Mesendoderm (in vitro differentiated cells): ENCODE measurements around the gene THSD4.

Source experiments
- DNase-seq: peaks from one replicate; pipeline ENCODE4 v3.0.0; 2013
- H2AK5ac ChIP-seq: 2 replicates; pipeline ENCODE4 v1.6.1; 2013; ENCODE audit warnings: low read length, inconsistent platforms
- H2BK120ac ChIP-seq: 2 replicates; pipeline ENCODE4 v1.6.1; 2013; ENCODE audit warnings: low read depth, mild to moderate bottlenecking, low read length, moderate library complexity, mixed read lengths
- H2BK15ac ChIP-seq: replicated peaks from 2 replicates; pipeline ENCODE4 v1.6.1; 2013; ENCODE audit warnings: low read depth, mild to moderate bottlenecking, moderate library complexity
- H2BK5ac ChIP-seq: 2 replicates; pipeline ENCODE4 v1.6.1; 2013; ENCODE audit warnings: low read length, inconsistent platforms
- H3K18ac ChIP-seq: 2 replicates; pipeline ENCODE4 v1.6.1; 2013; ENCODE audit warnings: mild to moderate bottlenecking, low read length, mixed read lengths
- H3K23ac ChIP-seq: one replicate; pipeline ENCODE4 v1.6.1; 2013; ENCODE audit warnings: low read length
- H3K27ac ChIP-seq: 2 replicates; pipeline ENCODE4 v1.5.1; 2013; ENCODE audit warnings: low read depth, mild to moderate bottlenecking, inconsistent platforms, low read length, moderate library complexity
- H3K27me3 ChIP-seq: 2 replicates; pipeline ENCODE4 v1.6.1; 2013; ENCODE audit warnings: low read length, control low read depth, mild to moderate bottlenecking, inconsistent platforms; ENCODE audit not compliant: insufficient read depth, poor library complexity
- H3K36me3 ChIP-seq: 2 replicates; pipeline ENCODE4 v1.6.1; 2013; ENCODE audit warnings: low read length, inconsistent platforms; ENCODE audit not compliant: control insufficient read depth, insufficient read depth
- H3K4ac ChIP-seq: one replicate; pipeline ENCODE4 v1.6.1; 2013; ENCODE audit warnings: low read depth, mild to moderate bottlenecking, low read length, moderate library complexity
- H3K4me1 ChIP-seq: 2 replicates; pipeline ENCODE4 v1.6.1; 2013; ENCODE audit warnings: low read depth, low read length, inconsistent platforms; ENCODE audit not compliant: control insufficient read depth
- H3K4me2 ChIP-seq: 2 replicates; pipeline ENCODE4 v1.6.1; 2013; ENCODE audit warnings: low read length
- H3K4me3 ChIP-seq: 2 replicates; pipeline ENCODE4 v1.5.1; 2013; ENCODE audit warnings: mild to moderate bottlenecking, low read length
- H3K56ac ChIP-seq: one replicate; pipeline ENCODE4 v1.6.1; 2013; ENCODE audit warnings: low read length
- H3K79me1 ChIP-seq: 2 replicates; pipeline ENCODE4 v1.6.1; 2013; ENCODE audit warnings: low read length, inconsistent platforms
- H3K79me2 ChIP-seq: 2 replicates; pipeline ENCODE4 v1.6.1; 2013; ENCODE audit warnings: mild to moderate bottlenecking, low read length; ENCODE audit not compliant: control insufficient read depth, insufficient read depth
- H3K9ac ChIP-seq: 2 replicates; pipeline ENCODE4 v1.6.1; 2013; ENCODE audit warnings: low read length, inconsistent platforms
- H4K5ac ChIP-seq: one replicate; pipeline ENCODE4 v1.6.1; 2013; ENCODE audit warnings: low read length
- H4K8ac ChIP-seq: one replicate; pipeline ENCODE4 v1.6.1; 2013; ENCODE audit warnings: low read depth, mild to moderate bottlenecking, control low read depth, low read length, moderate library complexity
- WGBS: extraction: QIAGEN DNeasy Blood & Tissue Kit; methylation state at CpG from one replicate; pipeline ENCODE4 v1.1.7; 2013; ENCODE audit warnings: low lambda C conversion rate, missing lambda C conversion rate; ENCODE audit not compliant: insufficient coverage; ENCODE audit errors: extremely low coverage; 5-methylcytosine and 5-hydroxymethylcytosine counted together

Gene THSD4

DNA sequence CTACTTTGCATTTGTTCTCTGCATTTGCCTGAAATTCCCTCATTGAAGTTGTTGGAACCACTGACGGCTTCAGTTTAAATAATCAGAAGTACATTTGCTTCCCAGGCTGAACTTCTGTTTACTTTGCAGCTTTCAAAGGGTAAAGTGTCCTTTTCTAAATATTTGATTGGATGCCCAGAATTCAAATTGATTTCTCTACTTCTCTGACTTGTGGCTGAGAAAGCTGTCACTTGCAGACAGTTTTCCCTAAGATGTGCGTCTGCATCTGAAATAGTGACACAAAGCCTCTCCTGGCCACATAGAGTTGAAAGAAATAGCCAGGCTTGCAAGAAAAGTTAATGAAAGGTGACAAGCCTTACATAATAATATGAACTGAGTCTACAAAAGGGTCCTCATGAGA lies 299.6 kb downstream of the THSD4 start:
- Histone ChIP-seq H2BK120ac (no peak overlapping the region), H3K4me1 (no peaks in the 10 kb centered on the region), H3K79me1 (no peaks in the 10 kb centered on the region), H4K8ac (no peak overlapping the region), H3K4me3 (no peak overlapping the region), H3K18ac (no peak overlapping the region), H3K27ac (no peak overlapping the region), H2BK5ac (no peak overlapping the region), H3K79me2 (no peaks in the 10 kb centered on the region), H2AK5ac (no peak overlapping the region), H2BK15ac (no peak overlapping the region), H3K4me2 (no peak overlapping the region), H3K4ac (no peak overlapping the region), H4K5ac (no peak overlapping the region), H3K9ac (no peak overlapping the region), H3K27me3 (no peaks in the 10 kb centered on the region), H3K23ac (no peak overlapping the region), H3K36me3 (no peaks in the 10 kb centered on the region), H3K56ac (no peak overlapping the region)
- DNase-seq = no peak
- no CpG with 5 or more reads among the region's 2 CpGs for WGBS

DNA sequence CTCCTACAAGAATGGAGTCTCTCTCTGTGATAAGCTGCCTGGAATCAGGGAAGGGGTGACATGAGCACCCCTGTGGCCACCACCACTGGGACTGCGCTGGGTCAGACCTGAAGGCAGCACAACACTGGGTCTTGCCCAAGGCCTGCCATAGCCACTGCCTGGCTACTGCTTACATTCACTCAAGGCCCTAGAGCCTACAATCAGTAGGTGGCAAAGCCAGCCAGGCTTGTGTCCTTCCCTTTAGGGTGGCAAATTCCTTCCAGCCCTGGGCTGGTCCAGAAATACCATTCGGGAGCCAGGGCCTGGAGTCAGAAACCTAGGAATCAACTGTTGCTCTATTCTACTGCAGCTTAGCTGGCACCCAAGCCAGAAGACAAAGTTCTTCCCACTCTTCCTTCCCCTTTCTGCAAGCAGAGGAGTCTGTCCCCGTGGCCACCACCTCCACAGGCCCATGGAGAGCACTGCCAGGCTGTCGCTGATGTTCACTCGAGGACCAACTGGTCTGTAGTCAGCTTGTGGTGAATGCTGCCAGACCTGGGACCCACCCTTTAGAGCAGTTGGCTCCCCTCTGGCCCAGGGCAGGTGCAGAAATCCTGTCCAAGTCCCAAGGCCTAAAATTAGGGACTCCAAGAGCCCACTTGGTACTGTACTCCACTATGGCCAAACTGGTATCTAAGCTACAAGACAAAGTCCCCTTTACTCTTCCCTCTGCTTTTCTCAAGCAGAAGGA lies 307.4 kb downstream of the THSD4 start:
- Histone ChIP-seq H3K9ac (no peak overlapping the region), H3K18ac (no peak overlapping the region), H2BK120ac (no peak overlapping the region), H4K5ac (no peak overlapping the region), H2AK5ac (no peak overlapping the region), H3K4me1 (no peaks in the 10 kb centered on the region), H3K56ac (no peak overlapping the region), H3K36me3 (no peaks in the 10 kb centered on the region), H3K4me2 (no peak overlapping the region), H3K79me2 (no peaks in the 10 kb centered on the region), H3K27ac (no peak overlapping the region), H3K4me3 (no peak overlapping the region), H3K27me3 (no peaks in the 10 kb centered on the region), H3K23ac (no peak overlapping the region), H2BK5ac (no peak overlapping the region), H2BK15ac (no peak overlapping the region), H3K4ac (no peak overlapping the region), H3K79me1 (no peaks in the 10 kb centered on the region), H4K8ac (no peak overlapping the region)
- WGBS = no CpG with 5 or more reads among the region's 5 CpGs
- DNase-seq = no peak

DNA sequence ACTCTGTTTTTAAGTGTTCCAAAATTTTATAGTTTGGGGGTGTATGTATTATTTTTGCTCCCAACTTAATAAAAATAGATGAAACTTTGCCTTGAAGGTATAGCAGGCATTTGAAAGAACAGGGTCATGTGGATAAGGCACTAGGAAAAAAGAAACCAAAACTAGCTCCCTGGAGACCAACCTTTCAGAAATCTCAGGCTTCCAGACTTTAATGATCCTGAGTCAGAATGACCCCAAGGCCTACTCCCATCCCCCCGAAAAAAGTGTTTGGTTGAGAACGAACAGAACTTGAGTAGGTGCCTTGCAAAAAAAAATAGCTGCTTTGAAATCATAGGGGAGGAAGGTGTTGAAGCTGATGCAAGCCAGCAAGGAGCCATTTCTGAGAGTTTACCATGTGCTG lies 309.5 kb downstream of the THSD4 start:
- Histone ChIP-seq H3K23ac (no peak overlapping the region), H3K56ac (no peak overlapping the region), H2BK15ac (no peak overlapping the region), H3K4me1 (no peaks in the 10 kb centered on the region), H3K18ac (no peak overlapping the region), H2BK120ac (no peak overlapping the region), H3K79me2 (no peaks in the 10 kb centered on the region), H4K5ac (no peak overlapping the region), H3K4me3 (no peak overlapping the region), H3K79me1 (no peaks in the 10 kb centered on the region), H3K4me2 (no peak overlapping the region), H4K8ac (no peak overlapping the region), H2AK5ac (no peak overlapping the region), H3K27ac (no peak overlapping the region), H2BK5ac (no peak overlapping the region), H3K27me3 (no peaks in the 10 kb centered on the region), H3K36me3 (no peaks in the 10 kb centered on the region), H3K4ac (no peak overlapping the region), H3K9ac (no peak overlapping the region)
- whole genome bisulfite sequencing = no CpG with 5 or more reads among the region's 2 CpGs
- DNase-seq = no peak

DNA sequence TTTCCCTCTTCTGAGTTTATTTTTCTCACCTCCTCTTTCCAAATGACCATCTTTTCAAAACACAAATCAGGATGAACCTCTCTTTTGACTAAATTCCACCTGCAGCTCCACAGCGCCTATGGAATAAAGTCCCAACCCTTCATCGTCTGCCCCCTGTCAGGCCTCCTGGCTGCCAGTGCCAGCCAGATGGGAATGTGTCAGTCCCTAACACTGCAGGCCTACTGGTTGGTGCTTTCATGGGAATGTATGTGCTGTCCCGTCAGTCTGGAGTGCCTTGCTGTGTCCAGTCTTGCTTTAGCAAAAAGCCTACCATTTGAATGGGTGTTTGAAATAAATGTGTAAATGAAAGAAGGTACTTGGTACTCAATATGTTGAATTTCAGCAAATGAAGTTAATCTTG lies 310.1 kb downstream of the THSD4 start:
- H3K79me1 ChIP-seq = no peaks in the 10 kb centered on the region
- no peak overlapping the region for H3K9ac ChIP-seq
- no peak overlapping the region for H2BK120ac ChIP-seq
- no peak for DNase-seq
- no peaks in the 10 kb centered on the region for H3K36me3 ChIP-seq
- no peak overlapping the region for H2BK5ac ChIP-seq
- no peaks in the 10 kb centered on the region for H3K27me3 ChIP-seq
- H3K79me2 ChIP-seq = no peaks in the 10 kb centered on the region
- H3K4me3 ChIP-seq = no peak overlapping the region
- H3K4me1 ChIP-seq = no peaks in the 10 kb centered on the region
- no peak overlapping the region for H4K8ac ChIP-seq
- H3K4me2 ChIP-seq = no peak overlapping the region
- no peak overlapping the region for H2BK15ac ChIP-seq
- no peak overlapping the region for H3K23ac ChIP-seq
- no peak overlapping the region for H3K56ac ChIP-seq
- no CpG with 5 or more reads among the region's 3 CpGs for WGBS
- no peak overlapping the region for H3K27ac ChIP-seq
- no peak overlapping the region for H3K4ac ChIP-seq
- no peak overlapping the region for H2AK5ac ChIP-seq
- H4K5ac ChIP-seq = no peak overlapping the region
- no peak overlapping the region for H3K18ac ChIP-seq

DNA sequence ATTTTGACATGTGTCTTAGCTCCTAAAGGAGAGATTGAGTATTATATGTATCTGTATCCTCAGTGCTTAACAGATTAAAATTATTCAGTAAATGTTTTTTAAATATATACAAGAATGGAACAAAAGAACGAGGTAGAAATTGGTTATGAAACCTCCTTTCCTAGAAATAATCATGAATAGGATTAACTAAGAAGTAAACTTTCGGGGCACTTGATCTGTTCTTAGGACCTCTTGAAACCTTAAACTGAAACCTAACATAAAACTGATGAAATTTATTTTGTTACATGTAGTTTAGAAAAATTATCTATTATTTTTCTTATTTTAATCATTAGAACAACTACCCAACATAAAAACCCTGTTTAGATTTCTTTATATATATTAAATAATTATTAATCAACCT lies 311.5 kb downstream of the THSD4 start:
- no peaks in the 10 kb centered on the region for H3K79me1 ChIP-seq
- H3K36me3 ChIP-seq = no peaks in the 10 kb centered on the region
- no peaks in the 10 kb centered on the region for H3K27me3 ChIP-seq
- no peak overlapping the region for H3K23ac ChIP-seq
- H4K5ac ChIP-seq = no peak overlapping the region
- no peak overlapping the region for H2BK15ac ChIP-seq
- no peaks in the 10 kb centered on the region for H3K4me1 ChIP-seq
- H2BK120ac ChIP-seq = no peak overlapping the region
- H2BK5ac ChIP-seq = no peak overlapping the region
- no peak overlapping the region for H3K56ac ChIP-seq
- H3K27ac ChIP-seq = no peak overlapping the region
- no peaks in the 10 kb centered on the region for H3K79me2 ChIP-seq
- H3K4me3 ChIP-seq = no peak overlapping the region
- no peak for DNase-seq
- no peak overlapping the region for H3K4ac ChIP-seq
- no peak overlapping the region for H3K18ac ChIP-seq
- H3K9ac ChIP-seq = no peak overlapping the region
- no peak overlapping the region for H4K8ac ChIP-seq
- no peak overlapping the region for H2AK5ac ChIP-seq
- H3K4me2 ChIP-seq = no peak overlapping the region
- no CpG with 5 or more reads among the region's 2 CpGs for WGBS

DNA sequence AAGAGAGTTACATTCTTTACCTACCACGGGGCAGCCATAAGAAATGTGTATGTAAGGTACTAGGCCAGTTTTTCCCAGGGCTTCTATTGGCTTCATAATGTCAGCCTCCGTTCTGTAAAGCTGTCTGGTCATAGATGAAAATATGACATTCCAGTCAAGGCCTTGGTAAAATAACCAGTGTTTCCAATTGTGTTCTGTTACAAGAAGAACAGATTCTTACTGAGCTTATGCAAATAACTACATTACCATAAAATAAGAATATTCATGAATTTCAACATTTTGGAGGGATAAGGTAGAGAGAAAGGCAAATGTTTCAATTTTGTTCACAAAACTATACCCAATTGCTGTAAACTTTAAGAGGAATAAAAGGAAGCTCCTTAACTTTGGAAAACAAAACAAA lies 315.5 kb downstream of the THSD4 start:
- H3K27ac ChIP-seq = no peak overlapping the region
- H4K8ac ChIP-seq = no peak overlapping the region
- no peak overlapping the region for H2BK5ac ChIP-seq
- H3K27me3 ChIP-seq = no peaks in the 10 kb centered on the region
- H2BK120ac ChIP-seq = no peak overlapping the region
- no CpG with 5 or more reads among the region's 2 CpGs for WGBS
- no peaks in the 10 kb centered on the region for H3K79me2 ChIP-seq
- no peak overlapping the region for H2BK15ac ChIP-seq
- H3K18ac ChIP-seq = no peak overlapping the region
- no peaks in the 10 kb centered on the region for H3K79me1 ChIP-seq
- no peak overlapping the region for H2AK5ac ChIP-seq
- H3K56ac ChIP-seq = no peak overlapping the region
- H3K4ac ChIP-seq = no peak overlapping the region
- H3K23ac ChIP-seq = no peak overlapping the region
- no peak overlapping the region for H3K4me2 ChIP-seq
- DNase-seq = no peak
- no peak overlapping the region for H4K5ac ChIP-seq
- no peak overlapping the region for H3K4me3 ChIP-seq
- no peaks in the 10 kb centered on the region for H3K4me1 ChIP-seq
- H3K36me3 ChIP-seq = no peaks in the 10 kb centered on the region
- H3K9ac ChIP-seq = no peak overlapping the region
